Neutrophil (primary cell): Measurements from ENCODE around the gene TMEM94.
"Not testable (repeated sequence)": the region's sequence is repeated elsewhere in the genome, so short reads cannot be mapped to it uniquely, and the experiment has no call there.

Experiments
- H3K27ac ChIP-seq: fragments of 200-600 bp; sonication (generic); 2 replicates; pipeline ENCODE4 v1.5.1; 2016; ENCODE audit warnings: mild to moderate bottlenecking, moderate library complexity
- H3K27me3 ChIP-seq: fragments of 200-600 bp; sonication (generic); 2 replicates; pipeline ENCODE4 v1.6.0; 2016; ENCODE audit warnings: mild to moderate bottlenecking
- H3K36me3 ChIP-seq: fragments of 200-600 bp; sonication (generic); 2 replicates; pipeline ENCODE4 v1.5.1; 2017
- H3K4me1 ChIP-seq, 2 experiments: fragments of 200-600 bp in 1 of 2; sonication (generic) in 1 of 2; 1 replicate in 1 of 2; 2 replicates in 1 of 2; pipeline versions ENCODE4 v1.5.1 to v1.6.1; 2013 to 2016; ENCODE audit warnings: low read depth in 1 of 2, low read length in 1 of 2, mild to moderate bottlenecking in 1 of 2, moderate library complexity in 1 of 2; ENCODE audit not compliant: control insufficient read depth in 1 of 2, insufficient read depth in 1 of 2
- H3K4me3 ChIP-seq, 2 experiments: fragments of 200-600 bp in 1 of 2; sonication (generic) in 1 of 2; 1 replicate in 1 of 2; 2 replicates in 1 of 2; pipeline ENCODE4 v1.5.1; 2013 to 2016; ENCODE audit warnings: low read depth in 1 of 2, low read length in 1 of 2, mild to moderate bottlenecking in 1 of 2, moderate library complexity in 1 of 2
- H3K9me3 ChIP-seq: fragments of 200-600 bp; sonication (generic); 2 replicates; pipeline ENCODE4 v1.5.1; 2016
- TF ChIP-seq, protein P1 (sequence below): fragments of 200-600 bp; sonication (generic); IDR thresholded peaks from 2 replicates; pipeline ENCODE4 v1.5.1; 2016; ENCODE audit warnings: antibody characterized with exemption

Gene TMEM94

DNA sequence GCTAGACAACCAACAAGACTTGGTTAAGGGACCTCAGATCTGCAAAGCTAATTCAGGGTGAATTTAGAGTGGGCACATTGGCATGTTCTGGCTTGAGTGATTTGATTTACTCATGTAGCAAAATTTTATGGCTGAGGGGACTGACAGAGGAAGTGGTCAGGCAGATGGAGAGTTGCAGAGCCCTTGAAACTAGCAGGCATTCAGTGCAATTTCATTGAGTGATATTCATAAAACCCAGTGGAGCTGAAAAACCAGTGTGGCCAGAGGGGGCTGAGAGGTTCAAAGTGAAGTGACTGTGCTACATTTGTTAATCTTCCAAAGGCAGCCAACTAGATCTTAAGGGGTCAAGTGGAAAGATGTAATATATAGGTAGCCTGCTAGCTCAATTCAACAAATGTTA lies 2.2 kb upstream of the TMEM94 start:
- H3K27ac ChIP-seq = no peak overlapping the region
- peaks cover 17 to 18% of the 10 kb centered on the region in 2 experiments for H3K4me1 ChIP-seq
- H3K9me3 ChIP-seq = no peaks in the 10 kb centered on the region
- peaks cover 6% of the 10 kb centered on the region for H3K27me3 ChIP-seq
- TF ChIP-seq, protein P1, sequence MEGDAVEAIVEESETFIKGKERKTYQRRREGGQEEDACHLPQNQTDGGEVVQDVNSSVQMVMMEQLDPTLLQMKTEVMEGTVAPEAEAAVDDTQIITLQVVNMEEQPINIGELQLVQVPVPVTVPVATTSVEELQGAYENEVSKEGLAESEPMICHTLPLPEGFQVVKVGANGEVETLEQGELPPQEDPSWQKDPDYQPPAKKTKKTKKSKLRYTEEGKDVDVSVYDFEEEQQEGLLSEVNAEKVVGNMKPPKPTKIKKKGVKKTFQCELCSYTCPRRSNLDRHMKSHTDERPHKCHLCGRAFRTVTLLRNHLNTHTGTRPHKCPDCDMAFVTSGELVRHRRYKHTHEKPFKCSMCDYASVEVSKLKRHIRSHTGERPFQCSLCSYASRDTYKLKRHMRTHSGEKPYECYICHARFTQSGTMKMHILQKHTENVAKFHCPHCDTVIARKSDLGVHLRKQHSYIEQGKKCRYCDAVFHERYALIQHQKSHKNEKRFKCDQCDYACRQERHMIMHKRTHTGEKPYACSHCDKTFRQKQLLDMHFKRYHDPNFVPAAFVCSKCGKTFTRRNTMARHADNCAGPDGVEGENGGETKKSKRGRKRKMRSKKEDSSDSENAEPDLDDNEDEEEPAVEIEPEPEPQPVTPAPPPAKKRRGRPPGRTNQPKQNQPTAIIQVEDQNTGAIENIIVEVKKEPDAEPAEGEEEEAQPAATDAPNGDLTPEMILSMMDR = no peak
- no peak overlapping the region for H3K4me3 ChIP-seq
- H3K36me3 ChIP-seq = no peaks in the 10 kb centered on the region

DNA sequence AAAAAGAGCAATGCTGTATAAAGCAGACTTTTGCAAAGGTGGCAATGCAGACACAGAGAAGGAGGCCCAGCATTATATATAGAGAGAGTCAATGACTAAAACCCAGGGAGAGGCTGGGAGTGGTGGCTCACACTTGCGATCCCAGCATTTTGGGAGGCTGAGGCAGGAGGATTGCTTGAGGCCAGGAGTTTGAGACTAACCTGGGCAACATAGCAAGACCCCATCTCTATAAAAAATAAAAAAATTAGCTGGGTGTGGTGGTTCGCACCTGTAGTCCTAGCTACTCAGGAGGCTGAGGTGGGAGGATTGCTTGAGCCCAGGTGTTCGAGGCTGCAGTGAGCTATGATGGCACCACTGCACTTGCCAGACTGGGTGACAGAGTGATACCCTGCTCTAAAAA lies 1.8 kb upstream of the TMEM94 start:
- H3K27me3 ChIP-seq, H3K27ac ChIP-seq: not testable (repeated sequence)

DNA sequence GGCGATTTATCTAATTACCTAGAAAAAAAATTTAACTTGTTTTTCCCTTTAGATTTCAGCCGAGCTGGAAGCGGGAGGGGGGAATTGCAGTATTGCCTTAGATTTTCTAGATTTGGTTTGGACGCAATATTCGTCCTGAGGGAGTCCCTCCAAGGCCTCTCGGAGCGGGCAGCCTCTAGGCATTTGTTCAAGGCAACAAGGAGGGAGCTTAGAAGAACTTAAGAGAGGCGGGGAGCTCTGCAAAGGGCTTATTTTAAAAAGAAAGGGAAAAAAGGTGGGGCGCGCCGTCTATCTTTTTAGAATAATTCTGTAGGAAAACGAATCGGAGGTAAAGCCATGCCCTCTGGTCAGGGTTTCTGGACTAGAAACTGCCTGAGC lies 407 bp upstream of the TMEM94 start:
- H3K4me3 ChIP-seq = peak overlapping the region; percentile 78 to 79
- peaks cover 17 to 18% of the 10 kb centered on the region in 2 experiments for H3K4me1 ChIP-seq
- peak overlapping the region; percentile 57 for H3K27ac ChIP-seq
- no peaks in the 10 kb centered on the region for H3K36me3 ChIP-seq
- no peaks in the 10 kb centered on the region for H3K9me3 ChIP-seq
- H3K27me3 ChIP-seq = peaks cover 6% of the 10 kb centered on the region
- TF ChIP-seq, protein P1 = no peak

More for the DNA sequence above, 1.8 kb upstream of the TMEM94 start:
- not testable (repeated sequence) for H3K9me3 ChIP-seq, H3K36me3 ChIP-seq, H3K4me3 ChIP-seq
- H3K4me1 ChIP-seq = peaks cover 17 to 18% of the 10 kb centered on the region in 2 experiments

DNA sequence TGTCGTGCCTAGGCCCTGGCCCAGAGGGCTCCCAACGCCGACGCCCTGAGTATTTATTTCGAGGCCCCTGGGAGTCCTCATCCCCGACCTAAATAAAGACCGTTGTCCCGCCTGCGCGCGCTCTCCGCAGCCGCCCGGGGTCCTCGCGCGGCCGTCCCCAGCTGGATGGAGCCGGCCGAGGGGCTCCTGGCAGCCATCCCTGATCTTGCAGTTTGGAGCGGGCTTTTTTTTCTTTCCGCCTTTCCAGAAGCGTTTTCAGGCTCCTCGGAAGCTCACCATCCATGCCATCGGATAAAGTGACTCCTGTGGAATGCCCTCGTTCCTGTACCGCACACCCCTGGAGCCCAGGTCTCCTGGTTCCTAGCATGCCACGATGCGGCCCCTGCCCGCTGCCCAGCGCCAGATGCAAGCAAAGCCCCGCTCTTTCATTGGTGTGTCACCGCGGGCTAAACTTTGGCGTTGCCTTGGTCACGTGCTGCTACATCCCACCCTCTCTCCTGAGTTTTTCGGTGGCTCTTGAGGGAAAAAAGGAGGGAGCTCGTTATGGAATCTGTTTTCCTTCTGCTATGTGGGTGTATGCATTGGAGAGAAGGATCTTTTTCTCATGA lies 716 bp downstream of the TMEM94 start:
- no peak overlapping the region for H3K27ac ChIP-seq
- peak overlapping the region; percentile 78 to 79 for H3K4me3 ChIP-seq
- peaks cover 17 to 18% of the 10 kb centered on the region in 2 experiments for H3K4me1 ChIP-seq
- no peaks in the 10 kb centered on the region for H3K36me3 ChIP-seq
- H3K27me3 ChIP-seq = peaks cover 6% of the 10 kb centered on the region
- no peaks in the 10 kb centered on the region for H3K9me3 ChIP-seq
- TF ChIP-seq, protein P1 = no peak

DNA sequence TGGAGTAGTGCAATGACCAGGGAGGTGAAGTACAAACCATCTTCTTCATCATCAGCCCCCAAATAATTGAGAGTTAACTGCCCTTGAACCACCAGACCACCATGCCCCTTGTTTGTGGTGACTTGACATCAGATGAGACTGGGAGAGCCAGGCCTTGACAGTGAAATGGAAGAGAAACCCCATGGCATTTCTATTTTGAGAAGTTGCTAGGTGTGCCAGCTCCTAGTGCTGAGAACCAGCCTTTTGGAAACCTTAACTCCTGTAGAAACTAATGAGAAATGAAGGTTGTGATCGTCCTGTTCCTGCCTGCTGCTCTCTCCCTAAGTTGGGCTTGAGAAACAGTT lies 2.8 kb downstream of the TMEM94 start:
- H3K27ac ChIP-seq = no peak overlapping the region
- TF ChIP-seq, protein P1 = no peak

DNA sequence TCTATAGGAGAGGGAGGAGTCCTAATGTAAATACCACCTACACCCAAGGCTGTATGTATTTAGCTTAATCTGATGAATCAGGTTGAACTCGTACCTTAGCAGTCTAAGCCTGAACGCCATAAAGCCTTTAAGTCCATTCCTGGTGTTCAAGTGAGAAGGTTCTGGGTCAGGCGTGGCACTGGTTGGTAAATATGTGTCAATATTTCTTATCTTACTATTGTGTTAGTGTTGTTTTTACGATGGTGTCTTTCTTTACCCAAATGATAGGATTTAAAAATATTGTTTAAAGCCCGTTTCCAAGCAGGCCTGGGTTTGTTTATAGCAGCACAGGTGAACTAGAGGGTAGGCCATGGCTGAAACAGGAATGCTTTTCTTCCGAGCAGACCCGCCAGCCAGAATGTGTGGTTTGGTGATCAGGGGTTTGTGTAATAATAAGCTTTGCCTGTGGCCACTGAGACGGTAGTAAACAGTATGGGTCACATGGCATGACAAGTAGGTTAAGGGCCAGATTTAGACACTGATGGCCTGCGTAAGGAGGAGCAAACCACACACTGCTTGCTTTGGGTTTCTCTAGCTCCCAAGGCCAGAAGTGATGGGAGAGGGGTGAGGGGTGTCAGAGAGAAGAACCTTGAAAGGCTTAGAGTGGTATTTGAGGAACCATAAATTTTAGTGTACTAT lies 3.3 kb downstream of the TMEM94 start:
- Histone ChIP-seq H3K9me3 (no peaks in the 10 kb centered on the region), H3K27ac (no peak overlapping the region), H3K4me1 (peaks cover 17 to 18% of the 10 kb centered on the region in 2 experiments), H3K27me3 (peaks cover 6% of the 10 kb centered on the region), H3K4me3 (no peak overlapping the region), H3K36me3 (no peaks in the 10 kb centered on the region)
- TF ChIP-seq, protein P1 = no peak

More for the DNA sequence above, 2.8 kb downstream of the TMEM94 start:
- Histone ChIP-seq H3K9me3 (no peaks in the 10 kb centered on the region), H3K27me3 (peaks cover 6% of the 10 kb centered on the region), H3K4me3 (no peak overlapping the region), H3K4me1 (peaks cover 17 to 18% of the 10 kb centered on the region in 2 experiments), H3K36me3 (no peaks in the 10 kb centered on the region)
